ENCODE data around the gene IGFBP1.

GRCh38 chr7:45888185-45888992 is at the start of gene IGFBP1:
- TF ChIP-seq ZNF426 (tag by site-specific recombination; IDR thresholded peaks at IDR 0.05) (no peak), CTCF (tag by site-specific recombination; IDR thresholded peaks at IDR 0.05) (no peak), INSM2 (tag by site-specific recombination; IDR thresholded peaks at IDR 0.05) (no peak), ZBTB44 (tag by site-specific recombination; IDR thresholded peaks at IDR 0.05) (no peak), ZNF449 (tag by site-specific recombination; IDR thresholded peaks at IDR 0.05) (no peak), ZNF558 (tag by site-specific recombination; IDR thresholded peaks at IDR 0.05) (no peak), HOXA7 (CRISPR knock-in tag; IDR thresholded peaks at IDR 0.05; ENCODE audit: borderline replicate concordance) (no peak)

All from HEK293 (cell line).